Neural progenitor cell (in vitro differentiated cells): ENCODE results near the gene HSPA1A. TPM values are rescaled to one million over a fixed set of nuclear protein-coding genes. Genes with fewer than 3 reads are reported as not detected.
A peak's percentile ranks its signal among the peaks of the same experiment; 100 is the strongest.
"Not testable (repeated sequence)": the region's sequence is repeated elsewhere in the genome, so short reads cannot be mapped to it uniquely, and the experiment has no call there.

Source experiments
- DNase-seq: peaks from one replicate; pipeline ENCODE4 v3.0.0-alpha.2; 2016; ENCODE audit warnings: low spot score
- H2AFZ ChIP-seq: fragments of 200-600 bp; sonication (generic); replicated peaks from 2 replicates; pipeline ENCODE4 v1.6.1; 2016; ENCODE audit warnings: antibody characterized with exemption
- H3F3A ChIP-seq: fragments of 200-600 bp; sonication (generic); 2 replicates; pipeline ENCODE4 v1.6.1; 2016; ENCODE audit warnings: antibody characterized with exemption, low read depth
- H3K27ac ChIP-seq: fragments of 200-600 bp; sonication (generic); 2 replicates; pipeline ENCODE4 v1.5.1; 2016; ENCODE audit warnings: mild to moderate bottlenecking
- H3K27me3 ChIP-seq: fragments of 200-600 bp; sonication (generic); 2 replicates; pipeline ENCODE4 v1.6.1; 2016; ENCODE audit warnings: mild to moderate bottlenecking, moderate library complexity
- H3K36me3 ChIP-seq: fragments of 200-600 bp; sonication (generic); 2 replicates; pipeline ENCODE4 v1.5.1; 2016
- H3K4me1 ChIP-seq: fragments of 200-600 bp; sonication (generic); 2 replicates; pipeline ENCODE4 v1.6.1; 2016; ENCODE audit warnings: mixed run types
- H3K4me2 ChIP-seq: fragments of 200-600 bp; sonication (generic); 2 replicates; pipeline ENCODE4 v1.6.1; 2016
- H3K4me3 ChIP-seq: fragments of 200-600 bp; sonication (generic); 2 replicates; pipeline ENCODE4 v1.5.1; 2016
- H3K79me2 ChIP-seq: fragments of 200-600 bp; sonication (generic); 2 replicates; pipeline ENCODE4 v1.6.1; 2016; ENCODE audit warnings: low read depth
- H3K9ac ChIP-seq: fragments of 200-600 bp; sonication (generic); 2 replicates; pipeline ENCODE4 v1.6.1; 2016
- H3K9me3 ChIP-seq: fragments of 200-600 bp; sonication (generic); 2 replicates; pipeline ENCODE4 v1.5.1; 2016; ENCODE audit warnings: low read depth
- H4K20me1 ChIP-seq: fragments of 200-600 bp; sonication (generic); 2 replicates; pipeline ENCODE4 v1.6.1; 2016; ENCODE audit warnings: low read depth
- H3K27ac Mint-ChIP-seq: 3 replicates; pipeline ENCODE4 v1.8.0; 2021; ENCODE audit warnings: mixed read lengths
- H3K27me3 Mint-ChIP-seq: 2 replicates; pipeline ENCODE4 v1.8.0; 2022; ENCODE audit warnings: low read depth, mild to moderate bottlenecking, inconsistent platforms, moderate library complexity, mixed read lengths; ENCODE audit not compliant: insufficient read depth
- H3K36me3 Mint-ChIP-seq: 3 replicates; pipeline ENCODE4 v1.8.0; 2021; ENCODE audit warnings: mixed read lengths
- H3K4me1 Mint-ChIP-seq: 3 replicates; pipeline ENCODE4 v1.8.0; 2021; ENCODE audit warnings: mixed read lengths
- H3K4me3 Mint-ChIP-seq: 3 replicates; pipeline ENCODE4 v1.8.0; 2021; ENCODE audit warnings: mild to moderate bottlenecking, moderate library complexity, mixed read lengths
- H3K9me3 Mint-ChIP-seq: 3 replicates; pipeline ENCODE4 v1.8.0; 2020; ENCODE audit warnings: mixed read lengths
- EZH2 ChIP-seq: fragments of 200-600 bp; sonication (generic); IDR thresholded peaks from 2 replicates; pipeline ENCODE4 v1.6.1; 2017; ENCODE audit warnings: antibody characterized with exemption, mild to moderate bottlenecking, moderate library complexity
- EZH2phosphoT487 ChIP-seq: fragments of 200-600 bp; sonication (generic); IDR thresholded peaks from 2 replicates; pipeline ENCODE4 v1.6.1; 2017; ENCODE audit warnings: antibody characterized with exemption
- total RNA-seq: library from RNA; depleted of rRNA; stranded (reverse); fragments of >200 nt; gene quantifications from 2 replicates; pipeline ENCODE4 v1.2.3, GENCODE V29; 2015; ENCODE audit warnings: low replicate concordance
- TF ChIP-seq, protein P1 (sequence below): fragments of 200-600 bp; sonication (generic); IDR thresholded peaks from 2 replicates; pipeline ENCODE4 v1.5.1; 2017; ENCODE audit warnings: antibody characterized with exemption, mild to moderate bottlenecking

The HSPA1A gene
- total RNA-seq, 1 donor from 2014 or later: 36.0 TPM

DNA sequence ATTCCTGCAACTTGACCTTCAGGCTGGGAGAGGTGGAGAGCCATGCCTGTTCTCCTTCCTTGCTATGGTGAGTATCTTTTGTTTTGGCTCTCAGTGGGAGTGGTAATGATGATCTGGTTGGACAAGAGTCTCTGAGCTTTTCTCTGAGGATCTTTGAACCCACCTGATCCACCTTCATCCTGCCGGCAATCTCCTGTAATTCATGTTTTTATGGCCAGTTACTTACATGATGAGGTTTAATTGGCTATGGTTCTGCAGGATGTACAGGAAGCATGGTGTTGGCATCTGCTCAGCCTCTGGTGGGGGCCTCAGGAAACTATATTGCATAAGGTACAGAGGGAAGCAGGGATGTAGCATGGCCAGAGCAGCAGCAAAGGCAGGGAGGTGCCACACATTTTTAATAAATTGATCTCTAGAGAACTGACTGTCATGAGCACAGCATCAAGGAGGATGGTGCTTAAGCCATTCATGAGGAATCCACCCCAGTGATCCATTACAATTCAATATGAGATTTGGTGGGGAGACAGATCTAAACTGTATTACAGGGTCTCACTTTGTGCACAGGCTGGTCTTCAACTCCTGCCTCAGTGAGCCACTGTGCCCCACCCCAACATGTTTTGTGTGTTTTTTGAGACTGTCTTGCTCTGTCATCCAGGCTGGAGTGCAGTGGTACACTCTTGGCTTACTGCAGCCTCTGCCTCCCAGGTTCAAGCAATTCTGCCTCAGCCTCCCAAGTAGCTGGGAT, 22.2 kb downstream of the HSPA1A start:
- Histone ChIP-seq H3K4me2 (peak overlapping the region; percentile 92), H3K27me3 (no peaks in the 10 kb centered on the region), H3K79me2 (peaks cover 47% of the 10 kb centered on the region), H3F3A (peaks cover 82% of the 10 kb centered on the region), H3K9ac (no peak overlapping the region), H4K20me1 (peaks cover 46% of the 10 kb centered on the region), H3K36me3 (peaks cover 27% of the 10 kb centered on the region), H3K4me1 (peaks cover 26% of the 10 kb centered on the region), H2AFZ (no peak overlapping the region), H3K27ac (peak overlapping the region; percentile 3), H3K4me3 (peak overlapping the region; percentile 89), H3K9me3 (no peaks in the 10 kb centered on the region)
- TF ChIP-seq EZH2: no peak
- TF ChIP-seq EZH2phosphoT487: no peak
- TF ChIP-seq, protein P1, sequence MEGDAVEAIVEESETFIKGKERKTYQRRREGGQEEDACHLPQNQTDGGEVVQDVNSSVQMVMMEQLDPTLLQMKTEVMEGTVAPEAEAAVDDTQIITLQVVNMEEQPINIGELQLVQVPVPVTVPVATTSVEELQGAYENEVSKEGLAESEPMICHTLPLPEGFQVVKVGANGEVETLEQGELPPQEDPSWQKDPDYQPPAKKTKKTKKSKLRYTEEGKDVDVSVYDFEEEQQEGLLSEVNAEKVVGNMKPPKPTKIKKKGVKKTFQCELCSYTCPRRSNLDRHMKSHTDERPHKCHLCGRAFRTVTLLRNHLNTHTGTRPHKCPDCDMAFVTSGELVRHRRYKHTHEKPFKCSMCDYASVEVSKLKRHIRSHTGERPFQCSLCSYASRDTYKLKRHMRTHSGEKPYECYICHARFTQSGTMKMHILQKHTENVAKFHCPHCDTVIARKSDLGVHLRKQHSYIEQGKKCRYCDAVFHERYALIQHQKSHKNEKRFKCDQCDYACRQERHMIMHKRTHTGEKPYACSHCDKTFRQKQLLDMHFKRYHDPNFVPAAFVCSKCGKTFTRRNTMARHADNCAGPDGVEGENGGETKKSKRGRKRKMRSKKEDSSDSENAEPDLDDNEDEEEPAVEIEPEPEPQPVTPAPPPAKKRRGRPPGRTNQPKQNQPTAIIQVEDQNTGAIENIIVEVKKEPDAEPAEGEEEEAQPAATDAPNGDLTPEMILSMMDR: no peak
- Mint-ChIP-seq H3K27me3 (peaks cover 18% of the 10 kb centered on the region), H3K4me3 (peak overlapping the region; percentile 99), H3K9me3 (no peaks in the 10 kb centered on the region), H3K4me1 (peaks cover 38% of the 10 kb centered on the region), H3K27ac (peak overlapping the region; percentile 62), H3K36me3 (peaks cover 38% of the 10 kb centered on the region)
- DNase-seq: no peak

DNA sequence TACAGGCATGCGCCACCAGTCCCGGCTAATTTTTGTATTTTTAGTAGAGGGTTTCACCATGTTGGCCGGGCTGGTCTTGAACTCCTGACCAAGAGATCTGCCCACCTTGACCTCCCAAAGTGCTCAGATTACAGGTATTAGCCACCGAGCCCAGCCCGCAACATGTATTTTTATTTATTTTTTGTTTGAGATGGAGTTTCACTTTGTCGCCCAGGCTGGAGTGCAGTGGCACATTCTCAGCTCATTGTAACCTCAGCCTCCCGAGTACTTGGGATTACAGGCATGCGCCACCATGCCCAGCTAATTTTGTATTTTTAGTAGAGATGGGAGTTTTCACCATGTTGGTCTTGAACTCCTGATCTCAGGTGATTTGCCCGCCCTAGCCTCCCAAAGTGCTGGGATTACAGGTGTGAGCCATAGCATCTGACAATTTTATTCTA, 22.8 kb downstream of the HSPA1A start:
- Histone ChIP-seq H3K4me3 (peak overlapping the region; percentile 89), H3K36me3 (peaks cover 27% of the 10 kb centered on the region), H4K20me1 (peaks cover 46% of the 10 kb centered on the region), H3F3A (peaks cover 88% of the 10 kb centered on the region), H3K4me2 (peak overlapping the region; percentile 92), H3K4me1 (peaks cover 26% of the 10 kb centered on the region), H3K79me2 (peaks cover 47% of the 10 kb centered on the region)
- not testable (repeated sequence) for H2AFZ ChIP-seq, H3K9ac ChIP-seq, DNase-seq, H3K27ac Mint-ChIP-seq, H3K9me3 ChIP-seq, H3K27ac ChIP-seq, H3K9me3 Mint-ChIP-seq, H3K4me3 Mint-ChIP-seq, H3K27me3 ChIP-seq
- peaks cover 38% of the 10 kb centered on the region for H3K36me3 Mint-ChIP-seq
- peaks cover 38% of the 10 kb centered on the region for H3K4me1 Mint-ChIP-seq
- peaks cover 18% of the 10 kb centered on the region for H3K27me3 Mint-ChIP-seq

DNA sequence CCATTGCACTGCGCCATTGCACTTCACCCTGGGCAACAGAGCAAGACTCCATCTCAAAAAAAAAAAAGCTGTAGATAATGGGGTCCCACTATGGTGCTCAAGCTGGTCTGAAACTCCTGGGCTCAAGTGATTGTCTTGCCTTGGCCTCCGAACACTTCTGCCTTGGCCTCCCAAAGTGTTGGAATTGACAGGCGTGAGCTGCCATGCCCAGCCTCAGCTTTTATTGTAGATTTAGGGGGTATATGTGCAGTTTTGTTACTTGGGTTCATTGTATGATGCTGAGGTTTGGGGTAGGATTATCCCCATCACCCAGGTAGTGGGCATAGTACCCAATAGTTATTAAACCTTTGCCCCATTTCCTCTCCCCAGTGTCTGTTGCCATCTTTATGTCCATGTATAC, 23.6 kb downstream of the HSPA1A start:
- H3K36me3 Mint-ChIP-seq: peaks cover 38% of the 10 kb centered on the region
- H3K4me3 Mint-ChIP-seq: peak overlapping the region; percentile 42
- peaks cover 38% of the 10 kb centered on the region for H3K4me1 Mint-ChIP-seq
- H3K79me2 ChIP-seq: peaks cover 47% of the 10 kb centered on the region
- H4K20me1 ChIP-seq: peaks cover 46% of the 10 kb centered on the region
- no peak overlapping the region for H3K4me2 ChIP-seq
- H3K27ac Mint-ChIP-seq: no peak overlapping the region
- H2AFZ ChIP-seq: no peak overlapping the region
- TF ChIP-seq EZH2 (no peak), EZH2phosphoT487 (no peak)
- TF ChIP-seq, protein P1: no peak
- no peak for DNase-seq
- no peak overlapping the region for H3K27ac ChIP-seq
- H3K9me3 Mint-ChIP-seq: no peaks in the 10 kb centered on the region
- H3K9ac ChIP-seq: no peak overlapping the region
- H3K4me1 ChIP-seq: peaks cover 26% of the 10 kb centered on the region
- H3K9me3 ChIP-seq: no peaks in the 10 kb centered on the region
- no peaks in the 10 kb centered on the region for H3K27me3 ChIP-seq
- H3K36me3 ChIP-seq: peaks cover 27% of the 10 kb centered on the region
- peaks cover 18% of the 10 kb centered on the region for H3K27me3 Mint-ChIP-seq
- H3K4me3 ChIP-seq: no peak overlapping the region
- H3F3A ChIP-seq: peaks cover 89% of the 10 kb centered on the region

DNA sequence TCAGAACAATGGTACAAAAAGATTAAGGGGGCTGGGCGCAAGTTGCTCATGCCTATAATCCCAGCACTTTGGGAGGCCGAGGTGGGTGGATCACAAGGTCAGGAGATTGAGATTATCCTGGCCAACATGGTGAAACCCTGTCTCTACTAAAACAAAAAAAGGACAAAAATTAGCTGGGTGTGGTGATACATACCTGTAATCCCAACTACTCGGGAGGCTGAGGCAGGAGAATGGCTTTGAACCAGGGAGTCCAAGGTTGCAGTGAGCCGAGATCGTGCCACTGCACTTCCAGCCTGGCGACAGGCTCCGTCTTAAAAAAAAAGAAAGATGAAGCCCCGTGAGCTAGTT, 24.4 kb downstream of the HSPA1A start:
- H3K9me3 ChIP-seq, H3K27me3 ChIP-seq, H3K4me3 ChIP-seq, H3K9ac ChIP-seq, H3K9me3 Mint-ChIP-seq, H3K27ac Mint-ChIP-seq, H2AFZ ChIP-seq, H3K4me2 ChIP-seq, DNase-seq, H3K27ac ChIP-seq, H3K4me3 Mint-ChIP-seq: not testable (repeated sequence)
- Histone ChIP-seq H4K20me1 (peaks cover 46% of the 10 kb centered on the region), H3F3A (peaks cover 82% of the 10 kb centered on the region), H3K79me2 (peaks cover 46% of the 10 kb centered on the region), H3K4me1 (peaks cover 26% of the 10 kb centered on the region), H3K36me3 (peaks cover 27% of the 10 kb centered on the region)
- H3K27me3 Mint-ChIP-seq: peaks cover 19% of the 10 kb centered on the region
- H3K4me1 Mint-ChIP-seq: peaks cover 31% of the 10 kb centered on the region
- peaks cover 39% of the 10 kb centered on the region for H3K36me3 Mint-ChIP-seq
